Liver (tissue), 9 donors: ENCODE results near the gene BRIP1. TPM values are rescaled to one million over a fixed set of nuclear protein-coding genes. Genes with fewer than 3 reads are reported as not detected.

Source experiments
- DNase-seq: peaks from one replicate; pipeline ENCODE4 v3.0.0-alpha.2; 2017; ENCODE audit warnings: low spot score
- H3K27ac ChIP-seq, 2 donors: one replicate each; pipeline ENCODE4 v1.7.0; 2013; ENCODE audit warnings: inconsistent platforms in 2 of 2, low read length in 2 of 2, control low read depth in 1 of 2, low read depth in 1 of 2, mild to moderate bottlenecking in 1 of 2
- H3K27me3 ChIP-seq, 4 donors: one replicate each; pipeline versions ENCODE4 v1.6.1 to v1.7.0; 2013; ENCODE audit warnings: low read length in 3 of 4, inconsistent platforms in 1 of 4, mild to moderate bottlenecking in 1 of 4, moderate library complexity in 1 of 4; ENCODE audit not compliant: control insufficient read depth in 4 of 4, insufficient read depth in 4 of 4
- H3K36me3 ChIP-seq, 4 donors: one replicate each; pipeline versions ENCODE4 v1.6.1 to v1.7.0; 2013; ENCODE audit warnings: low read length in 3 of 4, mild to moderate bottlenecking in 3 of 4, low read depth in 1 of 4, moderate library complexity in 1 of 4; ENCODE audit not compliant: control insufficient read depth in 4 of 4, insufficient read depth in 3 of 4
- H3K4me1 ChIP-seq, 4 donors: one replicate each; pipeline versions ENCODE4 v1.6.1 to v1.7.0; 2013; ENCODE audit warnings: low read length in 3 of 4, mild to moderate bottlenecking in 3 of 4, moderate library complexity in 1 of 4; ENCODE audit not compliant: control insufficient read depth in 4 of 4, insufficient read depth in 4 of 4
- H3K4me3 ChIP-seq, 3 donors: one replicate each; pipeline versions ENCODE4 v1.6.1 to v1.7.0; 2013; ENCODE audit warnings: low read length in 3 of 3, control low read depth in 1 of 3, low read depth in 1 of 3, mild to moderate bottlenecking in 1 of 3
- H3K9ac ChIP-seq, 2 donors: one replicate each; pipeline ENCODE4 v1.7.0; 2013; ENCODE audit warnings: low read length in 2 of 2, mild to moderate bottlenecking in 2 of 2, moderate library complexity in 2 of 2, control low read depth in 1 of 2, low read depth in 1 of 2
- H3K9me3 ChIP-seq, 4 donors: one replicate each; pipeline versions ENCODE4 v1.6.1 to v1.7.0; 2013; ENCODE audit warnings: low read length in 3 of 4; ENCODE audit not compliant: control insufficient read depth in 4 of 4
- EGR1 ChIP-seq, 2 donors: IDR thresholded peaks; 2 replicates each; pipeline ENCODE4 v1.6.1; 2016 to 2018; ENCODE audit warnings: antibody characterized with exemption in 2 of 2, low read depth in 2 of 2
- FOXA1 ChIP-seq: IDR thresholded peaks from 2 replicates; pipeline ENCODE4 v1.6.1; 2016; ENCODE audit warnings: antibody characterized with exemption
- FOXA2 ChIP-seq: IDR thresholded peaks from 2 replicates; pipeline ENCODE4 v1.6.1; 2016; ENCODE audit warnings: antibody characterized with exemption
- GABPA ChIP-seq, 2 donors: IDR thresholded peaks in 1 of 2; conservative IDR thresholded peaks in 1 of 2; 2 replicates each; pipeline ENCODE4 v1.6.1; 2016; ENCODE audit warnings: antibody characterized with exemption in 2 of 2, mild to moderate bottlenecking in 1 of 2, moderate library complexity in 1 of 2
- HNF4A ChIP-seq, 2 donors: conservative IDR thresholded peaks; 2 replicates each; pipeline ENCODE4 v1.6.1; 2016; ENCODE audit warnings: antibody characterized with exemption in 2 of 2, mild to moderate bottlenecking in 2 of 2
- HNF4G ChIP-seq: IDR thresholded peaks from 2 replicates; pipeline ENCODE4 v1.6.1; 2016; ENCODE audit warnings: antibody characterized with exemption
- JUND ChIP-seq, 2 donors: IDR thresholded peaks; 2 replicates each; pipeline ENCODE4 v1.6.1; 2016; ENCODE audit warnings: antibody characterized with exemption in 2 of 2
- MAX ChIP-seq: IDR thresholded peaks from 2 replicates; pipeline ENCODE4 v1.6.1; 2016; ENCODE audit warnings: antibody characterized with exemption
- NR2F2 ChIP-seq: IDR thresholded peaks from 2 replicates; pipeline ENCODE4 v1.6.1; 2016; ENCODE audit warnings: antibody characterized with exemption
- RAD21 ChIP-seq, 2 donors: IDR thresholded peaks; 2 replicates each; pipeline ENCODE4 v1.6.1; 2016; ENCODE audit warnings: antibody characterized with exemption in 2 of 2, mild to moderate bottlenecking in 2 of 2
- REST ChIP-seq: IDR thresholded peaks from 2 replicates; pipeline ENCODE4 v1.6.1; 2016; ENCODE audit warnings: antibody characterized with exemption, mild to moderate bottlenecking
- RXRA ChIP-seq, 2 donors: IDR thresholded peaks; 2 replicates each; pipeline ENCODE4 v1.6.1; 2017 to 2018; ENCODE audit warnings: antibody characterized with exemption in 2 of 2, mild to moderate bottlenecking in 1 of 2
- SP1 ChIP-seq: IDR thresholded peaks from 2 replicates; pipeline ENCODE4 v1.6.1; 2018; ENCODE audit warnings: antibody characterized with exemption, mild to moderate bottlenecking
- TAF1 ChIP-seq: conservative IDR thresholded peaks from 2 replicates; pipeline ENCODE4 v1.6.1; 2016; ENCODE audit warnings: antibody characterized with exemption, mild to moderate bottlenecking
- YY1 ChIP-seq: IDR thresholded peaks from 2 replicates; pipeline ENCODE4 v1.6.1; 2016; ENCODE audit warnings: antibody characterized with exemption, mild to moderate bottlenecking
- ZBTB33 ChIP-seq: IDR thresholded peaks from 2 replicates; pipeline ENCODE4 v1.6.1; 2016; ENCODE audit warnings: antibody characterized with exemption
- WGBS: extraction: QIAGEN DNeasy Blood & Tissue Kit; methylation state at CpG from one replicate; pipeline ENCODE4 v1.1.7; 2013; 5-methylcytosine and 5-hydroxymethylcytosine counted together
- polyA plus RNA-seq, 2 donors: library from polyadenylated mRNA; stranded (reverse) in 1 of 2; unstranded in 1 of 2; fragments of 200-250 nt in 1 of 2; fragments of >200 nt in 1 of 2; fragmentation: Nextera tagmentation in 1 of 2; extraction: Ambion mirVana in 1 of 2; gene quantifications; one replicate each; pipeline versions ENCODE4 v1.2.1 to v1.2.3, GENCODE V29; 2013 to 2015
- total RNA-seq, 2 donors: library from RNA; depleted of rRNA; stranded (reverse); fragments of >200 nt; gene quantifications; one replicate each; pipeline ENCODE4 v1.2.3, GENCODE V29; 2014
- TF ChIP-seq, protein P1 (sequence below): IDR thresholded peaks from 2 replicates; pipeline ENCODE4 v1.6.1; 2016; ENCODE audit warnings: antibody characterized with exemption
- TF ChIP-seq, protein P2 (sequence below): fragments of 150-350 bp; IDR thresholded peaks from 2 replicates; pipeline ENCODE4 v1.5.1; 2017; ENCODE audit warnings: improper control_type of control experiment, low read depth, low read length; ENCODE audit not compliant: missing input control
- donor health status: healthy.
- donor health status: healthy.
- donor health status: healthy.
- donor health status: healthy.
- donor health status: healthy.

Gene BRIP1
- total and polyA plus RNA-seq, 4 donors, result 0.24 to 10.3 (median 0.90) TPM

DNA sequence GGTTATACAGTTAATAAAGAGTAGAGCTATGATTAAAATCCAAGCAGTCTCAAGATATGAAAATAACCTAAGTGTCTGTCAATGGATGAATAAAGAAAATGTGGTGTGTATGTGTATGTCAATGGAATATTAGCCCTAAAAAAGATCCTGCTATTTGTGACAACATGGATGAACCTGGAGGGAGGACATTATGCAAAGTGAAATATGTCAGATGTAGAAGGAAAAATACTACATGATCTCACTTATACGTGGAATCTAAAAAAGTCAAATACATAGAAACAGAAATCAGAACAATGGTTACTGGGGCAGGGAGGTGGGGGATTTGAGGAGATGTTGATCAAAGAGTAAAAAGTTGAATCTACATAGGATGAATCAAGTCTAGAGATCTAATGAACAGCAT lies 20.4 kb downstream of the BRIP1 start:
- no peak for DNase-seq

More for the DNA sequence above, 20.4 kb downstream of the BRIP1 start:
- Histone ChIP-seq H3K36me3 (no peaks in the 10 kb centered on the region), H3K4me1 (no peaks in the 10 kb centered on the region), H3K9me3 (no peaks in the 10 kb centered on the region), H3K4me3 (no peak overlapping the region), H3K27me3 (no peaks in the 10 kb centered on the region), H3K27ac (no peak overlapping the region), H3K9ac (no peak overlapping the region)
- no peak for TF ChIP-seq NR2F2
- TF ChIP-seq HNF4A (conservative IDR thresholded peaks at IDR 0.05), result no peak
- no peak for TF ChIP-seq ZBTB33
- no peak for TF ChIP-seq TAF1
- no peak for TF ChIP-seq FOXA2
- TF ChIP-seq SP1, result no peak
- TF ChIP-seq EGR1 (IDR thresholded peaks at IDR 0.05; ENCODE audit: low read depth in 2 of 2), result no peak
- TF ChIP-seq, protein P1, sequence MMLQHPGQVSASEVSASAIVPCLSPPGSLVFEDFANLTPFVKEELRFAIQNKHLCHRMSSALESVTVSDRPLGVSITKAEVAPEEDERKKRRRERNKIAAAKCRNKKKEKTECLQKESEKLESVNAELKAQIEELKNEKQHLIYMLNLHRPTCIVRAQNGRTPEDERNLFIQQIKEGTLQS, result no peak
- no peak for TF ChIP-seq YY1
- no peak for TF ChIP-seq HNF4G
- no peak for TF ChIP-seq REST
- no peak for TF ChIP-seq FOXA1
- TF ChIP-seq MAX, result no peak
- no peak for TF ChIP-seq RXRA (IDR thresholded peaks at IDR 0.05)
- no peak for TF ChIP-seq RAD21 (IDR thresholded peaks at IDR 0.05)
- TF ChIP-seq JUND (IDR thresholded peaks at IDR 0.05), result no peak
- no peak for TF ChIP-seq GABPA (IDR thresholded peaks at IDR 0.05 in 1 of 2, conservative IDR thresholded peaks at IDR 0.05 in 1 of 2)
- TF ChIP-seq, protein P2, sequence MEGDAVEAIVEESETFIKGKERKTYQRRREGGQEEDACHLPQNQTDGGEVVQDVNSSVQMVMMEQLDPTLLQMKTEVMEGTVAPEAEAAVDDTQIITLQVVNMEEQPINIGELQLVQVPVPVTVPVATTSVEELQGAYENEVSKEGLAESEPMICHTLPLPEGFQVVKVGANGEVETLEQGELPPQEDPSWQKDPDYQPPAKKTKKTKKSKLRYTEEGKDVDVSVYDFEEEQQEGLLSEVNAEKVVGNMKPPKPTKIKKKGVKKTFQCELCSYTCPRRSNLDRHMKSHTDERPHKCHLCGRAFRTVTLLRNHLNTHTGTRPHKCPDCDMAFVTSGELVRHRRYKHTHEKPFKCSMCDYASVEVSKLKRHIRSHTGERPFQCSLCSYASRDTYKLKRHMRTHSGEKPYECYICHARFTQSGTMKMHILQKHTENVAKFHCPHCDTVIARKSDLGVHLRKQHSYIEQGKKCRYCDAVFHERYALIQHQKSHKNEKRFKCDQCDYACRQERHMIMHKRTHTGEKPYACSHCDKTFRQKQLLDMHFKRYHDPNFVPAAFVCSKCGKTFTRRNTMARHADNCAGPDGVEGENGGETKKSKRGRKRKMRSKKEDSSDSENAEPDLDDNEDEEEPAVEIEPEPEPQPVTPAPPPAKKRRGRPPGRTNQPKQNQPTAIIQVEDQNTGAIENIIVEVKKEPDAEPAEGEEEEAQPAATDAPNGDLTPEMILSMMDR, result no peak
- WGBS, result 93% methylated on average over 1 of the region's 1 CpG
